LHCN-M2 (cell line): ENCODE measurements around the gene UGT2B28. TPM values are rescaled to one million over a fixed set of nuclear protein-coding genes. Genes with fewer than 3 reads are reported as not detected.
"Not testable (repeated sequence)": the region's sequence is repeated elsewhere in the genome, so short reads cannot be mapped to it uniquely, and the experiment has no call there.

Experiments used
- DNase-seq: peaks from one replicate; pipeline ENCODE4 v3.0.0-alpha.2; 2012; ENCODE audit warnings: low read depth
- polyA plus RNA-seq: library from polyadenylated mRNA; unstranded; fragments of >200 nt; gene quantifications from one replicate; pipeline ENCODE4 v1.2.1, GENCODE V29; 2012; ENCODE audit warnings: missing spikeins
- total RNA-seq: library from RNA; depleted of rRNA; stranded (reverse); fragments of >200 nt; gene quantifications from 2 replicates; pipeline ENCODE4 v1.2.3, GENCODE V29; 2014; rRNA removed

Gene UGT2B28
- total RNA-seq, result not detected in 2 replicates
- not detected for polyA plus RNA-seq

DNA sequence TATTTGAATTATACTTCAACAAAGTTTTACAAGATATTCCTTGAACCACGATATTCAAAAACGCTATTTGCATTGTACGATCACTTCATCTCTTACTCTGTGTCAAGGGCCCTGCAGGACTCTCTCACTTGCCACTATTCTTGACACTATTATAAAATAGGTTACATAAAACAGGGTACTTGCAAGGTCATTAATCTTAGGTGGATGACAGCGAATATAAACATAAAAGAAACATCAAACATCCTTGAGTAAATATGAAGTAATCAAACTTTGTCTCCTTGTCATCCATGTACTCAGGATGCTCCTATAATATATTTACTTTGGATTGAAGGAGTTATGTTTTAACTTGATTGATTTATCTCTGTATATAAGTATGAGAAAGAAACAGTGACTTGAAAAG, at the start of gene UGT2B28:
Gene UGT2B28, plus strand, starts transcription at position 395 of the 400 bp plus-strand sequence. CDS start 26 bp downstream, outside the sequence.
- not testable (repeated sequence) for DNase-seq

DNA sequence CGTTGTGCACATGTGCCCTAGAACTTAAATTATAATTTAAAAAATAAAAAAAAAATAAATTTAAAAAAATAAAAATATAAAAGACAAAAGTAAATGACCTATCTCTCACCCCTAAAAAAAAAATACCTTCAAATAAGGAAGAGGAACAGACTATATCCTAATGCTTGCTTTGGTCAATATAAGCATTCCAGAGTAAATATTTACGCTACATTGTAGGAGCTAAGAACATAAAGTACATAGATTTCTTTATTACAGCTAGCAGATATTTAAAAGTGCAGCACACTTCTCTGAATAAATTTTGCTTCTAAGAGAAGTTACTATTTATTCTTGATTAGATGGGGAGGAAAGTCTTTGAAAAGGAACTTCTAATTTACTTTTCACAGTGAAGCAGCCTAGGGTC, 41.2 kb upstream of the UGT2B28 start:
- DNase-seq, result no peak

DNA sequence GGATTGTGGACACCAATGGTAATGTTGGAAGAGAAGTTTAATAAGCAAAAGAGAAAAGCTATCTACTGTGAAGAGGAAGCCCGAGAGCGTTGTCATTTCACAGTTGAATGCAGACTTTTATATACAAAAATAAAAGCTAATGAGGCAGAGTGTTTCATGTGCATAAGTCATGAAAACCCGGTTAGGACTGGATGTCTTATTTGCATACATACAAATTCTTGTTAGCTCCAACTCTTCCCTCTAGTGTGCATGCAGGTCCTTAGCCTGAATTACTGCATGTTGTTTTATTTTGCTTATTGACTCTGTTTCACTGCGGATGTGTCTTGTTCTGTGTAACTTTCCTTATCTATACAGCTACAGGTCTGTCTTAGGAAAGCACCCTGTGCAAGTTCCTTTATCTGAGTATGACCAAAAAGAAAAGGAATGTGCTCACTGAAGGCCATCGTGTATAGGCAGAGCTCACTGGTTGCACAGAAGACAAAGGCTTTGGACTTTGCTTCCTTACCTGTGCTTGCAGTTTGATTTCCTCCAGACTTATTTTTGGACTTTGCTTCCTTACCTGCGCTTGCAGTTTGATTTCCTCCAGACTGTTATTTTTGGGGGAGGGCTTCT, 40.6 kb upstream of the UGT2B28 start:
- no peak for DNase-seq

DNA sequence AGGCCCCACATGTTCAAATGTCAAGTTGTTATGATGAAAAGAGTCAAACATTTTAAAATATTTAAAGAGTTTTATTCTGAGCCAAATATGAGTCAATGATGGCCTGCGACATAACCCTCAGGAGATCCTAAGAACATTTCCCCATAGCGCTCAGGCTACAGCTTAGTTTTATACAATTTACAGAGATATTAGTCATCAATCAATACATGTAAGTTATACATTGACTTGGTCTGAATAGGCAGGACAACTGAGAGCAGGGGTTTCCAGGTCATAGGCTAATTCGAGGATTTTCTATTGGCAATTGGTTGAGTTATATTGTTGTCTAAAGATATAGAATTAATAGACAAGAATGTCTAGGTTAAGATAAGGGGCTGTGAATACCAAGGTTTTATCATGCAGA, 39.5 kb upstream of the UGT2B28 start:
- not testable (repeated sequence) for DNase-seq

DNA sequence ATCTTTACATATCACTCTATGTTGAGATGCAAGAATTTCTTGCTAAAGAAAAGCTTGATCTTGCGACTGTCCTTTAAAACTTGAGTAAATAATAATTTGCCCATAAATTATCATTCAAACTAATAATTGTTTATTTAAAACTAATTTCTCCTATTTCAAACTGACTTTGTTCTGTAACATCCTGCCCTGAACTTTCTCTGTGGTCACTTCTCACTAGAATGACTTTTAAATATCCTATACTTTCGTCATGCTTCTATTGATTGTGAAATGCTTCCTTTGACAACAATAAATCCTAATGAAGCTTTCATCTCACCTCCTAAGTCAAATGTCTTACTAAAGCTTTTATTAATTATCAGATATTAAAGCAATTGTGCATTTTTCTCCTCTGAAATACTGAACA, 38.5 kb upstream of the UGT2B28 start:
- DNase-seq, result not testable (repeated sequence)

DNA sequence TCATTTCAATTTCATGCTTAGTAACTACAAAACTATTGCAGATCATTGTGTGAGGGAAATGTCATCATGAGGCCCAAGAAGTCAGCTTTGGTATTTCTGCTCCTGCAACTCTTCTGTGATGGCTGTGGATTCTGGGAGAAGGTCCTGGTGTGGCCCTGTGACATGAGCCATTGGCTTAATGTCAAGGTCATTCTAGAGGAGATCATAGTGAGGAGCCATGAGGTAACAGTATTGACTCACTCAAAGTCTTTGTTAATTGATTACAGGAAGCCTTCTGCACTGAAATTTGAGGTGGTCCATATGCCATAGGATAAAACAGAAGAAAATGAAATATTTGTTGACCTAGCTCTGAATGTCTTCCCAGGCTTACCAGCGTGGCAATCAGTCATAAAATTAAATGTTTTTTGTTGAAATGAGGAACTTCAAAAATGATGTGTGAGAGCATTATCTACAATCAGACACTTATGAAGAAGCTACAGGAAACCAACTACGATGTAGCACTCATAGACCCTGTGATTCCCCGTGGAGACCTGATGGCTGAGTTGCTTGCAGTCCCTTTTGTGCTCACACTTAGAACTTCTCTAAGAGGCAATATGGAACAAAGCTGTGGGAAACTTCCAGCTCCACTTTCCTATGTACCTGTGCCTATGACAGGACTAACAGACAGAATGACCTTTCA, 37.6 kb upstream of the UGT2B28 start:
- DNase-seq, result not testable (repeated sequence)

DNA sequence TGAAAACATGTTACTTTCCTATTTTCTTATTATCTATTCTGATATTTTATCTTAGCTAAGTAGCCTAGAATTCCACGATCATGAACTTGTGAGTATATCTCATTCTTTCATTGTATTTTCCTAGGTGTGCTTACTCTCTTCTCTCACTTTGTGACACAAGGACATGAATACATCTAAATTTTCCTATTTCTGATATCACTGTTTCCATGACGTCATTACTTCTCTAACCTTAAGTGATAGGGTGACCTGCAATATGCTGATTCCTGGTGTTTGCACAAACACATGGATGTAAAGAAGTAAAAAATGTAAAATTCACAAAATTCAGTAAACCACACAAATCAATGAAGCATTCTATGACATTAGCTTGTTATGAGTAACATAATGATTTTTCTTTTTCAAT, 29.4 kb upstream of the UGT2B28 start:
- DNase-seq, result not testable (repeated sequence)

DNA sequence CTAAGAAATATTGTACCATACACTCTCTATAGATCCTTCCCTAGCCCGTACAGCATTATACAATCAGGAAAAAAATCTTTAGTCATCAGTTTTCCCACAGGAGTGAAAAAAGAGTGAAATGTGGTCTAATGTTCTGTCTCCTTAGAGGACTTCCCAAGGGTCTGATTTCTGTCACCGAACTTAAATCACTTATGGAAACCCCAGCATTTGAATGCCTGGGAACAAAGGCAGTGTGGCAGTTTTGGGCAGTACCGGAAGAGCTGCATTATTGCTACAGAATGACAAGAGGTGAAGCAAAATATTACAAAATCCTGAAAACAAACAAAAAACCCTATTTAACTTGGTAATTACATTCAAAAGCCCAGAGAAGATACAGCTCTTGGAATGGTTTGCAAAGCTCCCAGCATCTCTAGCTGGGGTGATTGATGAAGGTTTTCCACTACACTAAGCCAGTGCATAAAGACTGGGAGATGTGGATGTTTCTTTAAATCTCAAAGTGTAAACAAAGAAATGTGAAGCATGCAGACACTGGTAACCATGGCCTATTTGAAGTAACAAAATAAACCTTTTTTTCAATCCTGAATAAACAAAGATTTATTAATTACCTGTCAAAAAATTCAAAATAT, 27.0 kb upstream of the UGT2B28 start:
- not testable (repeated sequence) for DNase-seq

DNA sequence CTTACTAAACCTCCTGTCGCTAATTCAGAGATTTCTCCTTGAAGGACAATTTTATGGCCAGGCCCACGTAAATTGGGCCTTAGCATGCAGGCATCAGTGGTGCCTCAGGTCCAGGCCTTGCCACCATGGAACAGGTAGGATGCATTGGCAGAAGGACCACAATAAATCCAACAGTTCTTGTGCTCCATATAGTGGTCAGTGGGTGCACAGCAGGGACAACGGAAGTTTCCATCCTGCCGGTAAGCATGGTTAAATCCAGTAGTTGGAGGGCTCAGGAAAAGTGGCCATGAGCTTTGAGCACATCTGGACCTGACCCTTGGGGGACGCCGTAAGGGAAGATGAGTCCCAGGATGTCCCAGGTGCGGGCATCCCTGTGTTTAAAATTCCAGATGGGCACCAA, 11.7 kb upstream of the UGT2B28 start:
- not testable (repeated sequence) for DNase-seq

DNA sequence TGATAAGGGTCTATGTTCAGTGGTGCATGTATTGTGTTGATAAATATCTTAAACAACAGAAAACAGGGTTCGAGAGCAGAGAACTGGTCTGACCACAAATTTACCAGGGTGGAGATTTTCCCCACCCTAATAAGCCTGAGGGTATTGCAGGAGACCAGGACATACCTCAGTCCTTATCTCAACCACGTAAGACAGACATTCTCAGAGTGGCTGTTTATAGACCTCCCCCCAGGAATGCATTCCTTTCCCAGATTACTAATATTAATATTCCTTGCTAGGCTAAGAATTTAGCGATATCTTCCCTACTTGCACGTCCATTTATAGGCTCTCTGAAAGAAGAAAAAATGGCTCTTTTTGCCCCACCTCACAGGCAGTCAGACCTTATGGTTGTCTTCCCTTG, 16.1 kb downstream of the UGT2B28 start:
- not testable (repeated sequence) for DNase-seq

DNA sequence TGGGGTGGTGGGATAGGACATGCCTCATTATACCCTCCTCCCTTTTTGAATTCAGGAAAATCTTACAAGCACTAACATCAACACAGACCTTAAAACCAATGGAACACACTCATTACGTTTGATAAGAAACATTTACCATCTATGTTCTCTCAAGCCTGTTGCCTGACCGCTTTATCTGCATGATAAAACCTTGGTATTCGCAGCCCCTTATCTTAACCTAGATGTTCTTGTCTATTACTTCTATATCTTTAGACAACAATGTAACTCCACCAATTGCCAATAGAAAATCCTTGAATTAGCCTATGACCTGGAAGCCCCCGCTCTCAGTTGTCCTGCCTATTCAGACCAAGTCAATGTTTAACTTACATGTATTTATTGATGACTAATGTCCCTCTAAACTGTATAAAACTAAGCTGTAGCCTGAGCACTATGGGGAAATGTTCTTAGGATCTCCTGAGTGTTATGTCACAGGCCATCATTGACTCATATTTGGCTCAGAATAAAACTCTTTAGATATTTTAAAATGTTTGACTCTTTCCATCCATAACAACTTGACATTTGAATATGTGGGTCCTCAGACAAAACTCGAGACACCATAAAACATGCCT, 28.3 kb downstream of the UGT2B28 start:
- not testable (repeated sequence) for DNase-seq

DNA sequence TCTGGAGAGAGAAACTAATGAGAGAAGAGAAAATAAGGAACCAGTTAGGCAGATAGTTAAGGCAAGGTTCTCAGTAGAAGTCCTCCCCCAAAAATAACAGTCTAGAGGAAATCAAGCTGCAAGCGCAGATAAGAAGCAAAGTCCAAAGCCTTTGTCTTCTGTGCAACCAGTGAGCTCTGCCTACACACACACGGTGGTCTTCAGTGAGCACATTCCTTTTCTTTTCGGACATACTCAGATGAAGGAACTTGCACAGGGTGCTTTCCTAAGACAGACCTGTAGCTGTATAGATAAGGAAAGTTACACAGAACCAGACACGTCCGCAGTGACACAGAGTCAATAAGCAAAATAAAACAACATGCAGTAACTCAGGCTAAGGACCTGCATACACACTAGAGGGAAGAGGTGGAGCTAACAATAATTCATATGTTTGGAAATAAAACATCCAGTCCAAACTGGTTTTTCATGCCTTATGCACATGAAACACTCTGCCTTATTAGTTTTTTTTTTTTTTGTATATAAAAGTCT, 29.3 kb downstream of the UGT2B28 start:
- not testable (repeated sequence) for DNase-seq

DNA sequence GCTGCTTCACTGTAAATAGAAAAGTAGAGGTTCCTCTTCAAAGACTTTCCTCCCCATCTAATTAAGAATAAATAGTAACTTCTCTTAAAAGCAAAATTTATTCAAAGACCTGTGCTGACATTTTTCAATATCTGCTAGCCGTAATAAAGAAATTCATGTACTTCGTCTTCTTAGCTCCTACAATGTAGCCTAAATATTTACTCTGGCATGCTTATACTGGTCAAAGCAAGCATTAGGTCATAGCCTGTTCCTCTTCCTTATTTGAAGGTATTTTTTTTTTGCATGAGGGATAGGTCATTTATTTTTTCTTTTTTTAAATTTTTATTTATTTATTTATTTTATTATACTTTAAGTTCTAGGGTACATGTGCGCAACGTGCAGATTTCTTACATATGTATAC, 30.0 kb downstream of the UGT2B28 start:
- not testable (repeated sequence) for DNase-seq

DNA sequence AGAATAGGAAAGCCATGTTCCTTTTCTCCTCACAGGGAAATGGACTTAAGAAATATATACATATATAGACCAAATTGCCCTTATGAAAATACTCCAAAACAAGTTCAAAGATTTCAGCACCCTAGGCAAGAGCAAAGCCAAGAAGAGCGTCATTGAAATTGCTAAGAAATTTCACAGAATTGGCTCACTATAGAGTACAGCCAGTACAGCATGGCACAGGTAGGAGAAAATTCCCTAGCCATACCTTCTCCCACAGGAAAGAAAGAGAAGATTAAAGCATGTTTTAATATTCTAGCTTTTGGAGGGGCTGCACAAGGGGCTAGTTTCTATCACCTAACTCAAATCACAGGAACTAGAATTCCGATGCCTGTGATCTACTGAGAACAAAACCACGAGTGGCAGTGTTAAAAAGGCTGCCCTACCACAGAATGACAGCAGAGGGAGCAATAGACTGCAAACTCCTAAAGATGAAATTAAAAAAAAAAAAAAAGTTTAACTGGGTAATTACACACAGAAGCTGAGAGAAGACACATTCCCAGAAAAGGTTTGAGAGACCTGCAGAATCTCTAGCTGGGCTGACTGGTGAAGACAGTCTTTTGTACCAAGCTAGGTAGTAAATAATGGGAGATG, 37.5 kb downstream of the UGT2B28 start:
- peak; percentile 38 for DNase-seq

DNA sequence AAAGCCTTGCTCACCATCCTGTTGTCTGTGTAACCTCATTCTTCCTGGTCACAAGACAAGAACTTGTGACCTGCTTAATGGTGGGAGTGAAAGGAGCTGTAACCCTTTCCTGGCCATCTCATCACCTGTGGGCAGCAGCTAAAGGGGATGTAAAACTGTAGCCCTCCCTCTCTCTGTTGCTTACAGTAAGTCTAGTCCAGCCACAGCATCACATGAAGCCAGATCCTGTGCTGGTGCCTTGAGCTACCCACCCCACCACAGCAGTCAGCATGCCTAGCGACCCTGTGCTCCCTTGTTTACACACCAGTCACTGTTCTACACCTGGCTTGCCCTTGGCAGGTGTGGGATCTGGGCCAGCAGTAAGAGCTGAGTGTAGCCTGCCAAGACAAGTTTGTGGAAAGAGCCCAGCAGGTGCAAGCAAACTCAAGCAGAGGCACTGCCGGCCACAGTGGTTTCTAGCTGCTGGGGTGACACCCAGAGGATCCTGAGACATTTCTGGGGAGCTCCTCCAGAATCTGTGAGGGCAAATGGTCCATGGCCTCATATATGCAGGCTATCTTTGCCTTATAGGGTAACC, 41.0 kb downstream of the UGT2B28 start:
- peak; percentile 62 for DNase-seq

DNA sequence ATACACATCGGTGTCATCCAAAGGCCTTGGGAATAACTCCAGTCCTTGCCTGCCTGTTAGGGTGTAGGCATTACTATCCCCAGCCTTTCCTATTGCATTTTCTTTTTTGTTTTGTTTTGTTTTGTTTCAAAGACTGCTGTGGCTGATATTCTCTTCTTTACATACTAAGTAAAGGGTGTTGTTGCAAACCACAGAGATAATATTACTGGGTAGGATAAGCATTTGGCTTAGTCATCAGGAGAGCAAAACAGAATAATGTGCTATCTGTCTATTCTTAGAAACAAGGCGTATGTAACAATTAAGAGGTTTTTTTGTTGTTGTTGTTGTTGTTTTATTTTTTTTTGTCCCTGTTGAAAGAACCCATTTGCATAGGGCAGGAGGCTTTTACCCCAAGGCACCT, 41.8 kb downstream of the UGT2B28 start:
- peak; percentile 81 for DNase-seq

DNA sequence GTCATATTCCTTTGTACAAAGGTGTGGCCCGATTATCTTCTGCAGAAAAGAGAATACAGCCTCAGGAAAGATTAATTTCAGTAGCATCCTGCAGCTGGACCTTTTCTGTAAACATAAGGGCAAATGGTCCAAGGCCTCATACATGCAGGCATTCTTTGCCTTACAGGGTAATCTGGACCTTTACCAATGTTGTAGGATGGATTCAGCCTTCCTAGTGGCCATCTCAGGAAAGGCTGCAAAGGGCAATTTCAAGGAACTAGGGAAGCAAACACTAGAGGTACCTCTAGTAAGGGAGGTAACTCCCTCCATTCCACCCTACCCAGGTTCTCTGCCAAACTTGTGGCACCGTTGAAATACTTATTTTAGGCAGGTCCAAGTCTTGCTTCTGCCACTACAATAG, 43.0 kb downstream of the UGT2B28 start:
- peak; percentile 4 for DNase-seq

DNA sequence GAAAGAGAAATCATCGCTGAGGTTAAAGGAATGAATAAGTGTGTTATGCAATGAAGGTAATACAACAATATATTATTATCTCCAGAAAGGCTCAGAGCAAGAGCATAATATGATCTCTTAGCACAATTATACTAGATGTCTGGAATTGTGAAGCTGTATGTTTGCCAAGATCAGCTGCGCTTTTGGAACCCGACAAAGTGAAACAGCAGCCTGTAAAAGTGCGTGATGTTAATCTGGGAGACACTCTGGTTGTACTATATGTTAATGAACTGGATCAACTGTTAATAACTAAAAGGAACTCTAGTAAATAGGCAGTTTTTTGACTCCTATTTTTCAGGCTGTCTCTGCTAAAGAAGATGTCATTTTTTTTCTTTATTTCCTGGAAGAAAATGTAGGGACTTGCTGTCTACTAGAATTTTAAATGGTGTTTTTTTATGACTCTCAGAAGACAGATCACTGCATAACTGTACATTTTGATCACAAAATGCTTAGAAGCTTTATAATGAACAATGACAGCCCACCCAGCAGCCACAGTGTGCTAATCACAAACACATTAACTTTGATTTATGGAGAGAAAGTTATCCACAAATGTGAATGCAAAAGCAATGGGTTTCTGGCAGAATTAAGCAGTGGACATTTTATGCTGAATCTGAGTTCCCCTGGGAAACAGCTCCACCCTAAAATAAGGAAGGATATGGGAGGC, 50.2 kb downstream of the UGT2B28 start:
- DNase-seq, result no peak

DNA sequence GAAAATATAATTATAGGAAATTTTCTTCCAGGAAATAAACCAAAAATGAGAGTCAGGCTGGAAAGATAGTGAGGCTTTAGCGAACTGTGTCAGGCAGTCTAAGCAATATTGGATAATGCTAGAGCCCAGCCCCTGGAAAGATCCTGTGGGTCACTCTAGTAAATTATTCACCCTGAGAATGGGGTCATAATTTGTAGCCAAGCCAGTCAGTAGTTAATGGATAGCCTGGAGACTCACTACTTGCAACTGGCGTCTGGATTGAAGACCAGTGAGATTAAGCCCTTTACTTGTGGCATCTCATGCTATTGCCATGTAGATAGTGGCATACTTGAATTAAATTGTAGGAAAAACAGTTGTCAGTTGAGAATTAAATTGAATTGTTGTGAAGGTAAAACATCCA, 51.0 kb downstream of the UGT2B28 start:
- DNase-seq, result not testable (repeated sequence)

DNA sequence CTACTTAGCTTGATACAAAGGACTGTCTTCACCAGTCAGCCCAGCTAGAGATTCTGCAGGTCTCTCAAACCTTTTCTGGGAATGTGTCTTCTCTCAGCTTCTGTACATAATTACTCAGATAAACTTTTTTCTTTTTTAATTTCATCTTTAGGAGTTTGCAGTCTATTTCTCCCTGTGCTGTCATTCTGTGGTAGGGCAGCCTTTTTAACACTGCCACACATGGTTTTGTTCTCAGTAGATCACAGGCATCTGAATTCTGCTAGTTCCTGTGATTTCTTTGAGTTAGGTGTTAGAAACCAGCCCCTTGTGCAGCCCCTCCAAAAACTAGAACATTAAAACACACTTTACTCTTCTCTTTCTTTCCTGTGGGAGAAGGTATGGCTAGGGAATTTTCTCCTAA, 55.2 kb downstream of the UGT2B28 start:
- peak; percentile 25 for DNase-seq

DNA sequence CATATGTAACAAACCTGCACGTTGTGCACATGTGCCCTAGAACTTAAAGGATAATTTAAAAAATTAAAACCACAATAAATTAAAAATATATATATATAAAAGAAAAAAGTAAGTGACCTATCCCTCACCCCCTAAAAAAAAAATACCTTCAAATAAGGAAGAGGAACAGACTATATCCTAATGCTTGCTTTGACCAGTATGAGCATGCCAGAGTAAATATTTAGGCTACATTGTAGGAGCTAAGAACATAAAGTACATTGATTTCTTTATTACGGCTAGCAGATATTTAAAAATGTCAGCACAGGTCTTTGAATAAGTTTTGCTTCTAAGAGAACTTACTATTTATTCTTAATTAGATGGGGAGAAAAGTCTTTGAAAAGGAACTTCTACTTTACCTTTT, 62.8 kb downstream of the UGT2B28 start:
- not testable (repeated sequence) for DNase-seq
